SU-DHL-6 (cell line): ENCODE data around the gene NAA80.

ENCODE experiments used
- H2AFZ ChIP-seq: fragments of 200-600 bp; sonication (generic); 2 replicates; pipeline ENCODE4 v1.6.1; 2014; ENCODE audit warnings: low read depth, mild to moderate bottlenecking, moderate library complexity, mixed read lengths, antibody characterized with exemption, low read length; ENCODE audit not compliant: severe bottlenecking
- H3F3A ChIP-seq: fragments of 200-600 bp; shearing (Covaris generic); 2 replicates; pipeline ENCODE4 v1.6.0; 2016; ENCODE audit warnings: antibody characterized with exemption, mild to moderate bottlenecking; ENCODE audit not compliant: insufficient read depth
- H3K27ac ChIP-seq: fragments of 200-600 bp; sonication (generic); 2 replicates; pipeline ENCODE4 v1.5.1; 2016; ENCODE audit warnings: low read depth, mild to moderate bottlenecking, low read length, moderate library complexity, mixed read lengths
- H3K27me3 ChIP-seq: fragments of 200-600 bp; sonication (generic), shearing (Covaris generic); 2 replicates; pipeline ENCODE4 v1.6.0; 2014; ENCODE audit warnings: mild to moderate bottlenecking, low read length
- H3K36me3 ChIP-seq: fragments of 200-600 bp; sonication (generic); 2 replicates; pipeline ENCODE4 v1.6.1; 2014; ENCODE audit warnings: mild to moderate bottlenecking, low read length, mixed read lengths
- H3K4me2 ChIP-seq: fragments of 300-600, 200-600 bp; shearing (Covaris generic), sonication (generic); 2 replicates; pipeline ENCODE4 v1.6.0; 2014; ENCODE audit warnings: low read length, low read depth, mild to moderate bottlenecking; ENCODE audit not compliant: poor library complexity, severe bottlenecking
- H3K4me3 ChIP-seq: fragments of 200-600 bp; sonication (generic); 2 replicates; pipeline ENCODE4 v1.5.1; 2014; ENCODE audit warnings: antibody characterized with exemption, low read length, mild to moderate bottlenecking, mixed read lengths; ENCODE audit not compliant: insufficient read depth, poor library complexity, severe bottlenecking
- H3K79me2 ChIP-seq: fragments of 200-600 bp; sonication (generic); 2 replicates; pipeline ENCODE4 v1.6.1; 2014; ENCODE audit warnings: mild to moderate bottlenecking, low read length, moderate library complexity; ENCODE audit not compliant: insufficient read depth
- H3K9ac ChIP-seq: fragments of 200-600 bp; sonication (generic); 2 replicates; pipeline ENCODE4 v1.7.0; 2014; ENCODE audit warnings: mild to moderate bottlenecking, low read length
- H3K9me2 ChIP-seq: fragments of 200-600 bp; sonication (generic); replicated peaks from 2 replicates; pipeline ENCODE4 v1.6.1; 2014; ENCODE audit warnings: low read length; ENCODE audit not compliant: insufficient read depth
- H3K9me3 ChIP-seq: fragments of 200-600 bp; sonication (generic); 2 replicates; pipeline ENCODE4 v1.6.1; 2014; ENCODE audit warnings: low read length, mixed read lengths; ENCODE audit not compliant: insufficient read depth
- H4K20me1 ChIP-seq: fragments of 200-600 bp; sonication (generic); 2 replicates; pipeline ENCODE4 v1.6.1; 2014; ENCODE audit warnings: low read depth, mild to moderate bottlenecking, antibody characterized with exemption, low read length, moderate library complexity, mixed read lengths
- CTCF ChIP-seq: fragments of 200-600 bp; sonication (generic); IDR thresholded peaks from one replicate; pipeline ENCODE4 v1.5.1; 2017; ENCODE audit warnings: antibody characterized with exemption, mild to moderate bottlenecking, low read length, moderate library complexity; ENCODE audit not compliant: insufficient read depth, poor library complexity, severe bottlenecking
- EZH2phosphoT487 ChIP-seq: fragments of 200-600 bp; sonication (generic), shearing (Covaris generic); conservative IDR thresholded peaks from 2 replicates; pipeline ENCODE4 v1.6.1; 2018; ENCODE audit warnings: mild to moderate bottlenecking, antibody characterized with exemption, low read length, moderate library complexity, mixed read lengths

The NAA80 gene

DNA sequence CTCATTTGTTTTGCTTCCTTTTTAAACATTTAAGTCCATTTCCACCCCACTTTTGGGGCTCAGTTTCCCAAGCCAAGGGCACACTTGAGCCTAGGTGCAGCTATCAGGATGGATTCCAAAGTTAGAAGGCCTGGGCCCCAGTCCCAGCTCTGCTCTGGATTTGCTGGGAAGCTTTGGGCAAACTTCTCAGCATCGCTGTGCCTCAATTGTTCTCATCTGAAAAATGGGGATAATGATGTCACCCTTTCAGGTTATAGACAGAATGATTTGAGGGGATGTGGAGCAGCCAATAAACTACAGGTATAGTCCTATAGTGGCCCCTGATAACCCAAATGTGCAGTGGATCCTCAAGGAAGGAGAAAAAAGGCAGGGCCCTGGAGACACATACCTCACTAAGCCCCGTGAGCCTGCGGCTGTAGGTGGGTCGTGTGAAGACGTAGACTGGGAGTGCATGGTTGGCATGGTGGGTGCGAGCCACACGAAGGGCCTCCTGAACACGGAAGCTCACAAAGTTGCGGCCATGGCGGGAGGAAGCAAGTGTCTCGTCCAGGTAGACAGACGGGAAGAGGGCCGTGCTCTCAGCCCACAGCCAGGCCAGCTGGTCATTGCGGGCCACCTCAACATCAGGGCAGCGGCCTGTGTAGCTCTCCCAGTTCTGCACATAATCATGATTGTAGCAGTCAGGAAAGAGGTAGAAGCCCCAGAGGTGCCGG, 20.1 kb upstream of the NAA80 start:
- Histone ChIP-seq H3K27ac (no peak overlapping the region), H3K9me3 (no peaks in the 10 kb centered on the region), H3K36me3 (no peaks in the 10 kb centered on the region), H3F3A (no peaks in the 10 kb centered on the region), H3K27me3 (no peaks in the 10 kb centered on the region), H3K9me2 (no peaks in the 10 kb centered on the region), H3K4me3 (no peak overlapping the region), H3K79me2 (no peaks in the 10 kb centered on the region), H2AFZ (no peak overlapping the region), H4K20me1 (no peaks in the 10 kb centered on the region), H3K4me2 (no peak overlapping the region), H3K9ac (no peak overlapping the region)
- TF ChIP-seq EZH2phosphoT487 (no peak), CTCF (no peak)

GRCh38 chr3:50318615-50319014, 19.4 kb upstream of the NAA80 start:
- no peak overlapping the region for H3K9ac ChIP-seq
- H3K27me3 ChIP-seq: no peaks in the 10 kb centered on the region
- H3F3A ChIP-seq: 0 out of 2 replicates have a peak, but pooled peaks cover 3% of the 10 kb centered on the region
- H2AFZ ChIP-seq: no peak overlapping the region
- no peaks in the 10 kb centered on the region for H3K9me3 ChIP-seq
- H3K27ac ChIP-seq: no peak overlapping the region
- H3K4me3 ChIP-seq: no peak overlapping the region
- H3K36me3 ChIP-seq: no peaks in the 10 kb centered on the region
- H3K4me2 ChIP-seq: no peak overlapping the region
- TF ChIP-seq EZH2phosphoT487 (no peak), CTCF (no peak)
- no peaks in the 10 kb centered on the region for H3K9me2 ChIP-seq
- no peaks in the 10 kb centered on the region for H4K20me1 ChIP-seq
- H3K79me2 ChIP-seq: no peaks in the 10 kb centered on the region

DNA sequence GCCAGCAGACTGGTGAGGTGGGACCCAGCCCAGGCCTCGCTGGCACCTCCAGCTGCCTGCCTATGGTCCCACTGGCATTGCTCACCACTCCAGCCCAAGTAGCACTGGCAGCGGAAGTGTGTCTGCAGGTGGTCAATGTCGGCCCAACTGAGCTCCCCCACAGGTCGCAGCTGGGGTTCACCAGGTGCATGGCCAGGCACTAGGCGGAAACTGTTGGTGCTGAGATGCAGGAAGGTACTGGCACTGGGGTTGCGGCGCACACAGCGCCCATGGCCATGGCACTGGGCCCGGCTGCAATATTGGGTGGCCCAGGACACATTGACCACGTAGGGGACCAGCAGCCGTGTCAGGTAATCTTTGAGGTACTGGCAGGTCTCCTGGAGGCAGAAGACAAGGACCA, 19.0 kb upstream of the NAA80 start:
- Histone ChIP-seq H2AFZ (no peak overlapping the region), H3F3A (0 out of 2 replicates have a peak, but pooled peaks cover 3% of the 10 kb centered on the region), H3K4me3 (no peak overlapping the region), H3K27me3 (no peaks in the 10 kb centered on the region), H4K20me1 (no peaks in the 10 kb centered on the region), H3K9me3 (no peaks in the 10 kb centered on the region), H3K4me2 (no peak overlapping the region), H3K9ac (no peak overlapping the region), H3K27ac (no peak overlapping the region), H3K9me2 (no peaks in the 10 kb centered on the region), H3K79me2 (no peaks in the 10 kb centered on the region), H3K36me3 (no peaks in the 10 kb centered on the region)
- TF ChIP-seq CTCF (no peak), EZH2phosphoT487 (no peak)
